Testis (tissue), 2 donors: ENCODE results near the gene PSG7.
"Not testable (repeated sequence)": the region's sequence is repeated elsewhere in the genome, so short reads cannot be mapped to it uniquely, and the experiment has no call there.

Experiments
- POLR2A ChIP-seq: fragments of 450-650 bp; IDR thresholded peaks from one replicate; pipeline ENCODE4 v1.6.1; 2017; ENCODE audit warnings: antibody characterized with exemption, mild to moderate bottlenecking, moderate library complexity
- TF ChIP-seq, protein P1 (sequence below), 3 experiments: fragments of 450-650 bp in 2 of 3; fragments of 200-600 bp in 1 of 3; sonication (generic) in 1 of 3; IDR thresholded peaks; one replicate each; pipeline ENCODE4 v1.5.1; 2016 to 2019; ENCODE audit warnings: antibody characterized with exemption in 3 of 3, mild to moderate bottlenecking in 2 of 3, moderate library complexity in 1 of 3

GRCh38 chr19:42951476-42951875, 14.5 kb upstream of the PSG7 start:
- TF ChIP-seq POLR2A, result not testable (repeated sequence)
- TF ChIP-seq, protein P1, sequence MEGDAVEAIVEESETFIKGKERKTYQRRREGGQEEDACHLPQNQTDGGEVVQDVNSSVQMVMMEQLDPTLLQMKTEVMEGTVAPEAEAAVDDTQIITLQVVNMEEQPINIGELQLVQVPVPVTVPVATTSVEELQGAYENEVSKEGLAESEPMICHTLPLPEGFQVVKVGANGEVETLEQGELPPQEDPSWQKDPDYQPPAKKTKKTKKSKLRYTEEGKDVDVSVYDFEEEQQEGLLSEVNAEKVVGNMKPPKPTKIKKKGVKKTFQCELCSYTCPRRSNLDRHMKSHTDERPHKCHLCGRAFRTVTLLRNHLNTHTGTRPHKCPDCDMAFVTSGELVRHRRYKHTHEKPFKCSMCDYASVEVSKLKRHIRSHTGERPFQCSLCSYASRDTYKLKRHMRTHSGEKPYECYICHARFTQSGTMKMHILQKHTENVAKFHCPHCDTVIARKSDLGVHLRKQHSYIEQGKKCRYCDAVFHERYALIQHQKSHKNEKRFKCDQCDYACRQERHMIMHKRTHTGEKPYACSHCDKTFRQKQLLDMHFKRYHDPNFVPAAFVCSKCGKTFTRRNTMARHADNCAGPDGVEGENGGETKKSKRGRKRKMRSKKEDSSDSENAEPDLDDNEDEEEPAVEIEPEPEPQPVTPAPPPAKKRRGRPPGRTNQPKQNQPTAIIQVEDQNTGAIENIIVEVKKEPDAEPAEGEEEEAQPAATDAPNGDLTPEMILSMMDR (IDR thresholded peaks at IDR 0.05), result not testable (repeated sequence)
